Mesenchymal stem cell (in vitro differentiated cells and primary cell): ENCODE measurements around the gene TRPC4AP.

ENCODE experiments used
- DNase-seq: peaks from one replicate; pipeline ENCODE4 v3.0.0-alpha.2; 2013
- H2AFZ ChIP-seq: one replicate; pipeline ENCODE4 v1.6.1; 2013; ENCODE audit warnings: low read depth, mild to moderate bottlenecking, control low read depth, inconsistent platforms, low read length, moderate library complexity
- H2AK5ac ChIP-seq: 2 replicates; pipeline ENCODE4 v1.6.1; 2013; ENCODE audit warnings: low read length, moderate library complexity, mild to moderate bottlenecking, inconsistent platforms; ENCODE audit not compliant: severe bottlenecking
- H2BK120ac ChIP-seq: one replicate; pipeline ENCODE4 v1.6.1; 2013; ENCODE audit warnings: low read depth, mild to moderate bottlenecking, inconsistent platforms, low read length, moderate library complexity
- H2BK12ac ChIP-seq, 2 experiments: one replicate each; pipeline ENCODE4 v1.6.1; 2013; ENCODE audit warnings: inconsistent platforms in 2 of 2, low read length in 2 of 2, mild to moderate bottlenecking in 2 of 2, moderate library complexity in 2 of 2, control low read depth in 1 of 2
- H2BK15ac ChIP-seq: one replicate; pipeline ENCODE4 v1.6.1; 2013; ENCODE audit warnings: mild to moderate bottlenecking, low read depth, inconsistent platforms; ENCODE audit not compliant: poor library complexity, severe bottlenecking
- H2BK5ac ChIP-seq: 2 replicates; pipeline ENCODE4 v1.6.1; 2013; ENCODE audit warnings: low read depth, mild to moderate bottlenecking, low read length, control low read depth, inconsistent platforms; ENCODE audit not compliant: poor library complexity, severe bottlenecking
- H3K14ac ChIP-seq, 2 experiments: one replicate each; pipeline ENCODE4 v1.6.1; 2013; ENCODE audit warnings: inconsistent platforms in 2 of 2, low read length in 2 of 2, control low read depth in 1 of 2, mild to moderate bottlenecking in 1 of 2, moderate library complexity in 1 of 2
- H3K18ac ChIP-seq, 2 experiments: one replicate each; pipeline ENCODE4 v1.6.1; 2013; ENCODE audit warnings: inconsistent platforms in 2 of 2, low read length in 2 of 2, control low read depth in 1 of 2, low read depth in 1 of 2, mild to moderate bottlenecking in 1 of 2
- H3K23ac ChIP-seq, 2 experiments: one replicate each; pipeline ENCODE4 v1.6.1; 2013; ENCODE audit warnings: inconsistent platforms in 2 of 2, low read length in 2 of 2, mild to moderate bottlenecking in 2 of 2, moderate library complexity in 2 of 2, control low read depth in 1 of 2
- H3K27ac ChIP-seq: 2 replicates; pipeline ENCODE4 v1.5.1; 2013; ENCODE audit warnings: mild to moderate bottlenecking, moderate library complexity, low read length, control low read depth, inconsistent platforms; ENCODE audit not compliant: poor library complexity, severe bottlenecking
- H3K27me3 ChIP-seq, 2 experiments: 2 replicates each; pipeline versions ENCODE4 v1.6.1 to v1.7.0; 2013; ENCODE audit warnings: low read length in 2 of 2, mild to moderate bottlenecking in 2 of 2, moderate library complexity in 2 of 2, control low read depth in 1 of 2, inconsistent platforms in 1 of 2; ENCODE audit not compliant: control insufficient read depth in 1 of 2, insufficient read depth in 1 of 2
- H3K36me3 ChIP-seq, 2 experiments: 2 replicates each; pipeline versions ENCODE4 v1.6.1 to v1.7.0; 2013; ENCODE audit warnings: low read length in 2 of 2, control low read depth in 1 of 2, inconsistent platforms in 1 of 2, low read depth in 1 of 2, mild to moderate bottlenecking in 1 of 2; ENCODE audit not compliant: insufficient read depth in 2 of 2, control insufficient read depth in 1 of 2
- H3K4ac ChIP-seq, 2 experiments: one replicate each; pipeline ENCODE4 v1.6.1; 2013; ENCODE audit warnings: inconsistent platforms in 2 of 2, low read length in 2 of 2, mild to moderate bottlenecking in 2 of 2, moderate library complexity in 2 of 2, control low read depth in 1 of 2, low read depth in 1 of 2
- H3K4me1 ChIP-seq: 2 replicates; pipeline ENCODE4 v1.6.1; 2013; ENCODE audit warnings: low read depth, low read length, control low read depth; ENCODE audit not compliant: control insufficient read depth, insufficient read depth
- H3K4me2 ChIP-seq: 2 replicates; pipeline ENCODE4 v1.6.1; 2013; ENCODE audit warnings: low read length, mild to moderate bottlenecking, inconsistent platforms; ENCODE audit not compliant: poor library complexity, severe bottlenecking
- H3K4me3 ChIP-seq, 2 experiments: 2 replicates each; pipeline versions ENCODE4 v1.5.1 to v1.7.0; 2013; ENCODE audit warnings: low read length in 2 of 2, mild to moderate bottlenecking in 2 of 2, control low read depth in 1 of 2, low read depth in 1 of 2; ENCODE audit not compliant: insufficient read depth in 1 of 2
- H3K79me1 ChIP-seq: replicated peaks from 2 replicates; pipeline ENCODE4 v1.6.1; 2013; ENCODE audit warnings: mild to moderate bottlenecking, control low read depth, low read length, inconsistent platforms; ENCODE audit not compliant: poor library complexity, severe bottlenecking
- H3K9ac ChIP-seq: 2 replicates; pipeline ENCODE4 v1.7.0; 2013; ENCODE audit warnings: mild to moderate bottlenecking, low read length, moderate library complexity
- H3K9me3 ChIP-seq: 2 replicates; pipeline ENCODE4 v1.7.0; 2013; ENCODE audit warnings: mild to moderate bottlenecking, low read length; ENCODE audit not compliant: control insufficient read depth
- H4K8ac ChIP-seq: one replicate; pipeline ENCODE4 v1.6.1; 2013; ENCODE audit warnings: inconsistent platforms, mild to moderate bottlenecking, low read length, moderate library complexity
- H4K91ac ChIP-seq: one replicate; pipeline ENCODE4 v1.6.1; 2013; ENCODE audit warnings: mild to moderate bottlenecking, low read length, inconsistent platforms
- WGBS: methylation state at CpG from one replicate; pipeline ENCODE4 v1.1.7; 2013; ENCODE audit warnings: mixed read lengths; 5-methylcytosine and 5-hydroxymethylcytosine counted together

TRPC4AP gene

GRCh38 chr20:34970846-34971560 lies 121.6 kb downstream of the TRPC4AP start:
- Histone ChIP-seq H2BK120ac (no peak overlapping the region), H3K79me1 (no peaks in the 10 kb centered on the region), H3K9me3 (no peaks in the 10 kb centered on the region), H3K18ac (no peak overlapping the region), H3K4me1 (no peaks in the 10 kb centered on the region), H4K91ac (peak overlapping the region; percentile 53), H2AK5ac (no peak overlapping the region), H3K4me3 (no peak overlapping the region), H3K9ac (no peak overlapping the region), H3K4ac (no peak overlapping the region), H3K36me3 (no peaks in the 10 kb centered on the region), H3K27me3 (peaks cover 4 to 25% of the 10 kb centered on the region in 2 experiments), H4K8ac (no peak overlapping the region), H3K14ac (no peak overlapping the region), H2BK12ac (no peak overlapping the region), H3K23ac (no peak overlapping the region), H2AFZ (no peak overlapping the region), H3K4me2 (no peak overlapping the region), H3K27ac (no peak overlapping the region), H2BK5ac (no peak overlapping the region), H2BK15ac (no peak overlapping the region)
- WGBS: 93% methylated on average over 9 of the region's 9 CpGs
- no peak for DNase-seq

GRCh38 chr20:34970193-34970840 lies 122.3 kb downstream of the TRPC4AP start:
- no peak overlapping the region for H3K4me3 ChIP-seq
- peak overlapping the region in 1 of 2 experiments; percentile 56 for H3K14ac ChIP-seq
- H3K9me3 ChIP-seq: no peaks in the 10 kb centered on the region
- no peak overlapping the region for H3K4me2 ChIP-seq
- no peak overlapping the region for H3K23ac ChIP-seq
- DNase-seq: no peak
- peak overlapping the region in 1 of 2 experiments; percentile 41 for H2BK12ac ChIP-seq
- H2BK5ac ChIP-seq: no peak overlapping the region
- H3K18ac ChIP-seq: peak overlapping the region in 1 of 2 experiments; percentile 65
- H4K8ac ChIP-seq: no peak overlapping the region
- no peak overlapping the region for H2BK120ac ChIP-seq
- H2BK15ac ChIP-seq: no peak overlapping the region
- no peaks in the 10 kb centered on the region for H3K36me3 ChIP-seq
- 91% methylated on average over 7 of the region's 7 CpGs for WGBS
- H3K79me1 ChIP-seq: no peaks in the 10 kb centered on the region
- no peak overlapping the region for H3K27ac ChIP-seq
- peaks cover 4 to 25% of the 10 kb centered on the region in 2 experiments for H3K27me3 ChIP-seq
- H3K4ac ChIP-seq: no peak overlapping the region
- H4K91ac ChIP-seq: peak overlapping the region; percentile 53
- no peak overlapping the region for H3K9ac ChIP-seq
- no peak overlapping the region for H2AK5ac ChIP-seq
- no peaks in the 10 kb centered on the region for H3K4me1 ChIP-seq
- no peak overlapping the region for H2AFZ ChIP-seq

- Histone ChIP-seq H3K4me2 (no peak overlapping the region), H3K4ac (peak overlapping the region in 1 of 2 experiments; percentile 51), H3K9ac (no peak overlapping the region), H3K36me3 (no peaks in the 10 kb centered on the region), H3K18ac (peak overlapping the region in 1 of 2 experiments; percentile 49), H4K8ac (peak overlapping the region; percentile 36), H3K4me3 (no peak overlapping the region), H3K9me3 (no peaks in the 10 kb centered on the region), H3K23ac (no peak overlapping the region), H2BK12ac (no peak overlapping the region), H3K27ac (no peak overlapping the region), H2BK5ac (no peak overlapping the region), H2BK120ac (no peak overlapping the region), H4K91ac (no peak overlapping the region), H2AFZ (no peak overlapping the region), H3K27me3 (peaks cover 0 to 14% of the 10 kb centered on the region in 2 experiments), H3K79me1 (no peaks in the 10 kb centered on the region), H2BK15ac (no peak overlapping the region), H3K4me1 (no peaks in the 10 kb centered on the region), H3K14ac (no peak overlapping the region), H2AK5ac (no peak overlapping the region)
- 77% methylated on average over 7 of the region's 7 CpGs for WGBS
- DNase-seq: no peak
These were observed 124.4 kb downstream of the TRPC4AP start for GRCh38 chr20:34968042-34968775.

GRCh38 chr20:34967421-34967820 lies 125.2 kb downstream of the TRPC4AP start:
- Histone ChIP-seq H2BK120ac (no peak overlapping the region), H2BK12ac (peak overlapping the region in 1 of 2 experiments; percentile 75), H2BK5ac (no peak overlapping the region), H4K8ac (no peak overlapping the region), H2AK5ac (no peak overlapping the region), H3K4me1 (no peaks in the 10 kb centered on the region), H3K14ac (no peak overlapping the region), H3K18ac (no peak overlapping the region), H3K9me3 (no peaks in the 10 kb centered on the region), H3K23ac (no peak overlapping the region), H2BK15ac (no peak overlapping the region), H3K27ac (no peak overlapping the region), H3K79me1 (no peaks in the 10 kb centered on the region), H3K4me3 (no peak overlapping the region), H3K4ac (no peak overlapping the region), H3K9ac (no peak overlapping the region), H3K27me3 (peaks cover 0 to 6% of the 10 kb centered on the region in 2 experiments), H4K91ac (no peak overlapping the region), H2AFZ (no peak overlapping the region), H3K36me3 (no peaks in the 10 kb centered on the region), H3K4me2 (no peak overlapping the region)
- 89% methylated on average over 5 of the region's 5 CpGs for WGBS
- no peak for DNase-seq
